ENCODE data around the gene TCEA2.
A peak's percentile ranks its signal among the peaks of the same experiment; 100 is the strongest.
"Not testable (repeated sequence)": the region's sequence is repeated elsewhere in the genome, so short reads cannot be mapped to it uniquely, and the experiment has no call there.

Gene TCEA2

DNA sequence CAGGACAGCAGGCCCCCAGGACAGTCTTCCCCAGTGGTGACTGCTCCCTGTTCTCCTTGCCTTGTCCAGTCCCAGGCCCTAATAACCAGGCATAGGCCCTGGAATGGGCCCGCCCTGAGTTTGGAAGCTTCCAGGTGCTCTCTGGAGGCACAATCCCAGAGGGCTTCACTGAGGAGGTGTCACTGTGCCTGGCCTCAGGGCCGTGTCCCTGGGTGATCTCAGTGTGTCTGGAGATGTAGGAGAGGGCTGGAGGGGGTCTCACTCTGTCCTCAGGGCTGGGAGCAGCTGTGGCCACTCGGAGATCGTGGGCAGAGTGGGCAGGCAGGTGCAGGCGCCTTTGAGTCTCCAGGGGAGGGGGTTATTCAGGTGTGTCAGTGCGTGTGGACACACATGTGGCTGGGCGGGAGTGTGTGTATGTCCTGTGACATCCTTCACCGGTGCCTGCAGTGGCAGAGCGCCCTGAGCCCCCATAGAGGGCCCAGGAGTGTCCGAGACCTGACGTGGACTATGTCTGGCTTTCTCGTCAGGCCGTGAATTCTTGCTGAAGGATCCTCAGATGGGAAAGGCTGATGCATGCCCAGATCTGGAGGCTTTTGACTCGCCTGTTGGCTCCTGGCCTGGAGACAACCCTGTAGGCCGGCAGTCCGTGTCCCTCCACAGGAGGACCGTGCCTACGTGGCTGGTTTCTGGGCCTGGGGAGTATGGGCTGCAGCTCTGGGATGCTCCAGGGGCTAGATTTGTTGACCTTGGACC is 49.9 kb downstream of the TCEA2 start:
- no peak for DNase-seq

- no peak for DNase-seq
These were observed 50.4 kb downstream of the TCEA2 start for GRCh38 chr20:64113444-64113775.

DNA sequence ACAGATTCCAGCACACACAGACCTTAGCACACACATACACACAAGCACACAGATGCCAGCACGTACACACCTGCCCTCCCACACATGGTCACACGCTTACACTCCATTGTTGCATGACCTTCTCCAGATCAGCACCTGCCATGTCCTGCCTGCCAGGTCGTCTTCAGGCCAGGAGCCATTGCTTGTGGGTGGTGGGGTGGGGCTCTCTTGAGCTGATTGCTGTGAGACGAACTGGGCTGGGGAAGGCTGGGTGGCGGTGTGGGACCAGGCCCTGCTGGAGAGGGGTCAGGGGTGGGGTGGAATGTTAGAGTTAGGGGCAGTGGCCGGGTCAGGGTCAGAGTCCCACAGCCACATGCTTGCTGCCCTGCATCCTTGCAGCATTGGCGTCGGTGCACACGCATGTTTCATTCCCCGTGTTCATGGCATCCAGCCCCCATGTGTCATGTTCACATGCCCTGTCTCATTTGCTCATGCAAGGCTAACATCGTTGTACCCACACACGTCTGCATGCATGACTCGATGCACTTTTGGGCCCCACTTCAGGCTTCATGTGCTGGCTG is 50.9 kb downstream of the TCEA2 start:
- peak; percentile 2 for DNase-seq

GRCh38 chr20:64114356-64114971 is 51.5 kb downstream of the TCEA2 start:
- DNase-seq: no peak

GRCh38 chr20:64115171-64115911 is 52.3 kb downstream of the TCEA2 start:
- peak; percentile 1 for DNase-seq

DNA sequence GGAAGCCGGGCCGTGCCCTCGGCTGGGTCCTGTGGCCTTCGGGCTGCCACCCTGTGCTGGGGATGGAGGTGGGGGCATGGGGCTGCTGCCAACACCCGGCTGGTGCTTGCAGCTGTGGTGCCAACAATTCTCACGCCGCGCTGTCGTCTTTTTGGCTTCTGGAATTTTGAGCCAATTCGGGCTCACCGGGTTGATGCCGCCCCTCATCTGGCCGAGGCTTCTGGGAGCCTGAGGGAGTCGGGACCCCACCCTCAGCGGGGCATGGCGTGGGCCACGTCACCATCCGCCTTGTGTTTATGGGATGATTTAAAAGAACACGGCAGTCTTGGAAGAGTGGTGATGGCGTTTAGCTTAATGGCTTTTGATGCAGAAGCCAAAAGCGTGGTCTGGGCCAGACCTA is 53.0 kb downstream of the TCEA2 start:
- DNase-seq: peak; percentile 4

- peak; percentile 5 for DNase-seq
These were observed 53.8 kb downstream of the TCEA2 start for GRCh38 chr20:64116541-64117431.

- not testable (repeated sequence) for DNase-seq
These were observed 54.4 kb downstream of the TCEA2 start for GRCh38 chr20:64117432-64117777.

DNA sequence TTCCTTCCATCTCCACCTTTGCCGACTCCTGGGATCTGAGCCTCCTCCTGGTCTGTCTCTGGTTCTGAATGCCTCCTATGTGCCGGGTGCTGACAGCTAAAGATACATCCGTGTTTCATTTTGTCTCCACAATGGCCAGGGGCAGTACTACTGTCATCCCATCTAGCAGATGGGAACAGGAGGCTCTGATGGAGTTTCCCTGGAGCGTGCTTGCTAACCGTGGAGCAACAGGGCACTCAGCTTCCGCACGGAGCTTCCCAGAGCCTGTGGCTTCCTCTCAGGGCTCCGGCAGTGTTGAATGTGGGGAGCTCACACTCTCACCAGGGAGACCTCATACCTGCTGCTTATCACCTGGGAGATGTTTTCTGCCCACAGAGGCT is 56.3 kb downstream of the TCEA2 start:
- DNase-seq: no peak

GRCh38 chr20:64119681-64120341 is 56.8 kb downstream of the TCEA2 start:
- DNase-seq: no peak

DNA sequence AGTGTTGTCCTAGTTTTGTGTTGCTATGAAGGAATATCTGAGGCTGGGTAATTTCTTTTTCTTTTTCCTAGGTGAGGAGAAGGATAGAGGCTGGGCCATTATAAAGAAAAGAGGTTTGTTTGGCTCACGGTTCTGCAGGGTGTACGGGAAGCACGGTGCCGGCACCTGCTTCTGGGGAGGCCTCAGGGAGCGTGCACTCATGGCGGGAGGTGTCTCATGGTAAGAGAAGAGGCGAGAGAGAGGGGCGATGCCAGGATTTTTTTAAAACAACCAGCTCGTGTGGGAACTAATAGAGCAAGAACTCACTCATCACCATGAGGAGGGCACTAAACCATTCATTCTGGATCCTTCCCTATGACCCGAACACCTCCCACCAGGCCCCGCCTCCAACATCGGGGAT is 58.6 kb downstream of the TCEA2 start:
- no peak for DNase-seq
